ENCODE measurements around the gene OBSCN. TPM values are rescaled to one million over a fixed set of nuclear protein-coding genes. Genes with fewer than 3 reads are reported as not detected.

OBSCN gene
- total RNA-seq, 2 donors from 2014 or later, result 14.5 to 34.9 TPM

- Histone ChIP-seq H3K36me3 (replicated peaks in 1 of 2; ENCODE audit: insufficient read depth in 1 of 2, low read depth in 2 of 2) (no peaks in the 10 kb centered on the region), H3K4me3 (no peak overlapping the region), H3K27me3 (no peaks in the 10 kb centered on the region), H3K27ac (no peak overlapping the region), H3K4me1 (no peaks in the 10 kb centered on the region), H3K9me3 (no peaks in the 10 kb centered on the region)
- DNase-seq (peak in 2 of 4 donors; percentile 3 to 7), ATAC-seq (no peak)
- TF ChIP-seq POLR2A (IDR thresholded peaks at IDR 0.05), result no peak
- no peak for TF ChIP-seq CTCF (IDR thresholded peaks at IDR 0.05)
- intact Hi-C loops (cut with DNase I), result no loop called here
- whole genome bisulfite sequencing, 2 donors, result 61 to 76% methylated on average over 2 to 12 of the region's 12 CpGs
These were observed 81.5 kb downstream of the OBSCN start for GRCh38 chr1:228289239-228289849.

DNA sequence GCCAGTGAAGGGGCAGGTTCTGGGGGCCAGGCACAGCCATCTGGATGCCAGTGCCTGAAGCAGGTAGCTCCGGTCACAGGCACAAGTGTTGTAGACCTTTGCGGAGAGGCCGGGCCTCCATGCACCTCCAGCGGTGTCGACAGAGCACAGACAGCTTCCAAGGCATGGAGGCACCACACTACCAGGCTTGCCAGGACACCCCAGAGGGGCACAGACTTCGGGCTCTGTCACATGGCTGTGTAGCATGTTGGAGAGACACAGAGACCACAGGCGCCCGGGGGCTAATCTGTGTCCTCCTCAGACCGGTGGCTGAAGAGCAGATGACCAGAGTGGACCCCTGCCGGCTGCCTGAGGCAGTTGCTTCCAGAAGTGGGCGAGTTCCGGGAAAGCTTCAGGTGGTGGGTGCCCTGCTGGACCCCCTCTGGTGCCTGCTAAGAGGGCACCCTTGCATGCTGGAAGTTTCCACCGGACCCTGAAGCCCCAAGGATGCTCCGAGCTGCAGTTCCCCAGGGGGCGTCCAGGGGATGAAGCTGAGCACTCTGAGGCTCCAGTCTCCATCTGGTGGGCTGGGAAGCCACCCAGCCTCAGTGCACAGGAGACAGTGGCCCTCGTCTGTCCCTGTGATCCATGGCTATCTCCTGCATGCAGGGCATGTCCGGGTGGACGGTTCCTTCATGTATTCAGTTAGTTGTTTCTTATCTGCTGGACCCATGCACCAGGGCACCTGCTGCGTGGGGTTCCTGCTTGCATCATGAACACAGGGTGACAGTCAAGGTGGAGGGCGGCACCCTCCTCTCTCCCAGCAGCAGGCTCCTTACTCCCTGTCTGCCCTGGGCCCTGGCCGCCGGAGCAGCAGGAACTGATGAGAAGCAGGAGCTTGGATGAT is 82.4 kb downstream of the OBSCN start:
- TF ChIP-seq POLR2A (IDR thresholded peaks at IDR 0.05), result no peak
- TF ChIP-seq CTCF (IDR thresholded peaks at IDR 0.05), result no peak
- WGBS, 2 donors, result 86 to 92% methylated on average over 9 to 22 of the region's 22 CpGs
- intact Hi-C loops (cut with DNase I), result no loop called here
- ATAC-seq, result no peak
- Histone ChIP-seq H3K4me3 (no peak overlapping the region), H3K27ac (no peak overlapping the region), H3K9me3 (no peaks in the 10 kb centered on the region), H3K36me3 (replicated peaks in 1 of 2; ENCODE audit: insufficient read depth in 1 of 2, low read depth in 2 of 2) (no peaks in the 10 kb centered on the region), H3K4me1 (no peaks in the 10 kb centered on the region), H3K27me3 (no peaks in the 10 kb centered on the region)
- DNase-seq, result peak in 2 of 4 donors; percentile 3 to 8

DNA sequence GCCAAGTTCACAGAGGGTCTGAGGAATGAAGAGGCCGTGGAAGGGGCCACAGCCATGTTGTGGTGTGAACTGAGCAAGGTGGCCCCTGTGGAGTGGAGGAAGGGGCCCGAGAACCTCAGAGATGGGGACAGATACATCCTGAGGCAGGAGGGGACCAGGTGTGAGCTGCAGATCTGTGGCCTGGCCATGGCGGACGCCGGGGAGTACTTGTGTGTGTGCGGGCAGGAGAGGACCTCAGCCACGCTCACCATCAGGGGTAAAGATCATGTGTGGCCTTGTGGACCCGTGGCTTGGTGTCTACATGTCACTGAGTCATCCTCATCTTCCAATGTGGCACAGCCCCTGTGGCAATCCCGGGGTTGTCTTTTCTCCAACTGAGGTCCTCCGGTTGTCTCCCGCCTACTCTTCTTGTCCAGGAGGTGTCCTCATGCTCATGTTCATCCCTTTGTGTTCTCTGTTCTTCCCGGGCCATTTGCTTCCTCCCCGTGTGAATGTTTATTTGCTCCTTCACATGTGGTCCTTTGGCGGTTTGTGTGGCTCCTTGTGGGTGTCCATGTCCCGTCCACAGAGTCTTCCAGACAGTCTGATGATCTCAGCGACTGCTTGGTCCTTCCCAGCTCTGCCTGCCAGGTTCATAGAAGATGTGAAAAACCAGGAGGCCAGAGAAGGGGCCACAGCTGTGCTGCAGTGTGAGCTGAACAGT is 84.2 kb downstream of the OBSCN start:
- TF ChIP-seq POLR2A (IDR thresholded peaks at IDR 0.05) (no peak), CTCF (IDR thresholded peaks at IDR 0.05) (no peak)
- H3K9me3 ChIP-seq, result no peaks in the 10 kb centered on the region
- H3K27ac ChIP-seq, result no peak overlapping the region
- H3K36me3 ChIP-seq (replicated peaks in 1 of 2; ENCODE audit: insufficient read depth in 1 of 2, low read depth in 2 of 2), result no peaks in the 10 kb centered on the region
- H3K4me3 ChIP-seq, result no peak overlapping the region
- intact Hi-C loops (cut with DNase I), result no loop called here
- no peak for ATAC-seq
- no peaks in the 10 kb centered on the region for H3K27me3 ChIP-seq
- 70 to 81% methylated on average over 13 to 16 of the region's 16 CpGs for WGBS, 2 donors
- DNase-seq, result peak in 1 of 4 donors; percentile 4
- no peaks in the 10 kb centered on the region for H3K4me1 ChIP-seq

- ATAC-seq (no peak), DNase-seq (no peak)
- H3K36me3 ChIP-seq (replicated peaks in 1 of 2; ENCODE audit: insufficient read depth in 1 of 2, low read depth in 2 of 2), result no peaks in the 10 kb centered on the region
- no peak overlapping the region for H3K27ac ChIP-seq
- no peaks in the 10 kb centered on the region for H3K4me1 ChIP-seq
- H3K9me3 ChIP-seq, result no peaks in the 10 kb centered on the region
- no peak overlapping the region for H3K4me3 ChIP-seq
- 90 to 95% methylated on average over 9 of the region's 9 CpGs for WGBS, 2 donors
- intact Hi-C loops (cut with DNase I), result no loop called here
- no peak for TF ChIP-seq CTCF (IDR thresholded peaks at IDR 0.05)
- TF ChIP-seq POLR2A (IDR thresholded peaks at IDR 0.05), result no peak
- H3K27me3 ChIP-seq, result no peaks in the 10 kb centered on the region
These were observed 84.7 kb downstream of the OBSCN start for GRCh38 chr1:228292609-228292911.
